H9 (cell line): ENCODE results near the gene UTP15. TPM values are rescaled to one million over a fixed set of nuclear protein-coding genes. Genes with fewer than 3 reads are reported as not detected.

Source experiments
- DNase-seq: peaks from one replicate; pipeline ENCODE4 v3.0.0-alpha.2; 2017
- H2AFZ ChIP-seq: one replicate; pipeline ENCODE4 v1.6.1; 2013; ENCODE audit warnings: mild to moderate bottlenecking, low read length, control low read depth, moderate library complexity
- H2AK5ac ChIP-seq: 2 replicates; pipeline ENCODE4 v1.6.1; 2013; ENCODE audit warnings: low read length, control low read depth, mixed read lengths; ENCODE audit not compliant: insufficient read length
- H2BK120ac ChIP-seq: one replicate; pipeline ENCODE4 v1.6.1; 2013; ENCODE audit warnings: low read depth, mild to moderate bottlenecking, low read length, control low read depth, inconsistent platforms; ENCODE audit not compliant: poor library complexity, severe bottlenecking
- H2BK12ac ChIP-seq: 2 replicates; pipeline ENCODE4 v1.6.1; 2013; ENCODE audit warnings: low read length, control low read depth, mixed read lengths, low read depth; ENCODE audit not compliant: insufficient read length
- H2BK15ac ChIP-seq: 2 replicates; pipeline ENCODE4 v1.6.1; 2013; ENCODE audit warnings: low read depth, low read length, control low read depth
- H2BK20ac ChIP-seq: one replicate; pipeline ENCODE4 v1.6.1; 2013; ENCODE audit warnings: low read depth, mild to moderate bottlenecking, low read length, control low read depth, inconsistent platforms; ENCODE audit not compliant: poor library complexity, severe bottlenecking
- H2BK5ac ChIP-seq: 2 replicates; pipeline ENCODE4 v1.6.1; 2013; ENCODE audit warnings: low read length, control low read depth, mixed read lengths; ENCODE audit not compliant: insufficient read length
- H3K14ac ChIP-seq: 2 replicates; pipeline ENCODE4 v1.6.1; 2013; ENCODE audit warnings: low read length, control low read depth; ENCODE audit not compliant: insufficient read depth
- H3K18ac ChIP-seq: 2 replicates; pipeline ENCODE4 v1.6.1; 2013; ENCODE audit warnings: low read depth, mild to moderate bottlenecking, mixed read lengths, low read length, control low read depth; ENCODE audit not compliant: insufficient read length
- H3K23ac ChIP-seq: 2 replicates; pipeline ENCODE4 v1.6.1; 2013; ENCODE audit warnings: low read length, control low read depth, mixed read lengths, low read depth; ENCODE audit not compliant: insufficient read length
- H3K23me2 ChIP-seq: 2 replicates; pipeline ENCODE4 v1.6.1; 2013; ENCODE audit warnings: low read depth, mild to moderate bottlenecking, mixed read lengths, low read length, control low read depth; ENCODE audit not compliant: insufficient read length, poor library complexity, severe bottlenecking
- H3K27ac ChIP-seq: 2 replicates; pipeline ENCODE4 v1.5.1; 2013; ENCODE audit warnings: low read length, control low read depth, mixed read lengths, low read depth; ENCODE audit not compliant: insufficient read length
- H3K27me3 ChIP-seq: 2 replicates; pipeline ENCODE4 v1.6.1; 2013; ENCODE audit warnings: low read length, control low read depth, inconsistent platforms; ENCODE audit not compliant: insufficient read depth
- H3K4ac ChIP-seq: 2 replicates; pipeline ENCODE4 v1.6.1; 2013; ENCODE audit warnings: low read depth, mild to moderate bottlenecking, control low read depth, inconsistent platforms, low read length, moderate library complexity
- H3K4me1 ChIP-seq: 2 replicates; pipeline ENCODE4 v1.6.1; 2013; ENCODE audit warnings: low read length, control low read depth, inconsistent platforms; ENCODE audit not compliant: insufficient read depth
- H3K4me2 ChIP-seq: 2 replicates; pipeline ENCODE4 v1.6.1; 2013; ENCODE audit warnings: low read length, control low read depth, mixed read lengths; ENCODE audit not compliant: insufficient read length, insufficient read depth
- H3K56ac ChIP-seq: 2 replicates; pipeline ENCODE4 v1.6.1; 2013; ENCODE audit warnings: low read depth, mild to moderate bottlenecking, mixed read lengths, low read length, control low read depth; ENCODE audit not compliant: insufficient read length
- H3K79me1 ChIP-seq: 2 replicates; pipeline ENCODE4 v1.6.1; 2013; ENCODE audit warnings: low read depth, mild to moderate bottlenecking, moderate library complexity, low read length, control low read depth, inconsistent platforms; ENCODE audit not compliant: insufficient read depth, poor library complexity, severe bottlenecking
- H3K79me2 ChIP-seq: 2 replicates; pipeline ENCODE4 v1.6.1; 2013; ENCODE audit warnings: low read length, control low read depth, inconsistent platforms; ENCODE audit not compliant: insufficient read depth
- H3K9ac ChIP-seq: 2 replicates; pipeline ENCODE4 v1.6.1; 2013; ENCODE audit warnings: low read length, control low read depth, mixed read lengths; ENCODE audit not compliant: insufficient read length; ENCODE audit errors: extremely low read depth
- H3K9me3 ChIP-seq: one replicate; pipeline ENCODE4 v1.6.1; 2013; ENCODE audit warnings: low read depth, low read length, inconsistent platforms; ENCODE audit not compliant: control insufficient read depth
- H3T11ph ChIP-seq: one replicate; pipeline ENCODE4 v1.6.1; 2013; ENCODE audit warnings: mild to moderate bottlenecking, low read length, control low read depth, inconsistent platforms
- H4K20me1 ChIP-seq: one replicate; pipeline ENCODE4 v1.6.1; 2013; ENCODE audit not compliant: control insufficient read depth, insufficient read length, insufficient read depth
- H4K5ac ChIP-seq: 2 replicates; pipeline ENCODE4 v1.6.1; 2013; ENCODE audit warnings: low read depth, mild to moderate bottlenecking, mixed read lengths, low read length, control low read depth; ENCODE audit not compliant: insufficient read length
- H4K8ac ChIP-seq: replicated peaks from 2 replicates; pipeline ENCODE4 v1.6.1; 2013; ENCODE audit warnings: low read length, control low read depth, mixed read lengths, low read depth; ENCODE audit not compliant: insufficient read length
- H4K91ac ChIP-seq: 2 replicates; pipeline ENCODE4 v1.6.1; 2013; ENCODE audit warnings: low read depth, mild to moderate bottlenecking, moderate library complexity, mixed read lengths, low read length, control low read depth; ENCODE audit not compliant: insufficient read length
- H3K27ac Mint-ChIP-seq, 3 experiments: 2 replicates in 2 of 3; 3 replicates in 1 of 3; pipeline ENCODE4 v1.8.0; 2020 to 2021; ENCODE audit warnings: mixed read lengths in 3 of 3, mild to moderate bottlenecking in 1 of 3, moderate library complexity in 1 of 3
- H3K27me3 Mint-ChIP-seq: 2 replicates; pipeline ENCODE4 v1.8.0; 2021; ENCODE audit warnings: low read depth, mild to moderate bottlenecking, moderate library complexity, mixed read lengths
- H3K36me3 Mint-ChIP-seq, 3 experiments: 2 replicates in 2 of 3; 3 replicates in 1 of 3; pipeline ENCODE4 v1.8.0; 2020 to 2021; ENCODE audit warnings: low read depth in 3 of 3, mixed read lengths in 3 of 3; ENCODE audit not compliant: insufficient read depth in 1 of 3
- H3K4me1 Mint-ChIP-seq, 2 experiments: 2 replicates each; pipeline ENCODE4 v1.8.0; 2020; ENCODE audit warnings: mixed read lengths in 2 of 2
- H3K4me3 Mint-ChIP-seq, 2 experiments: 2 replicates in 1 of 2; 3 replicates in 1 of 2; pipeline ENCODE4 v1.8.0; 2020 to 2021; ENCODE audit warnings: mild to moderate bottlenecking in 2 of 2, mixed read lengths in 2 of 2, moderate library complexity in 1 of 2
- H3K9me3 Mint-ChIP-seq, 2 experiments: 2 replicates in 1 of 2; 3 replicates in 1 of 2; pipeline ENCODE4 v1.8.0; 2020; ENCODE audit warnings: mild to moderate bottlenecking in 2 of 2, mixed read lengths in 2 of 2, moderate library complexity in 1 of 2
- CTCF ChIP-seq: fragments of 200-600 bp; sonication (generic); conservative IDR thresholded peaks from 3 replicates; pipeline ENCODE4 v1.8.0; 2021; ENCODE audit warnings: antibody characterized with exemption, mild to moderate bottlenecking
- whole genome bisulfite sequencing: extraction: QIAGEN DNeasy Blood & Tissue Kit; methylation state at CpG from one replicate; pipeline ENCODE4 v1.1.7; 2013; ENCODE audit warnings: missing lambda C conversion rate, low lambda C conversion rate, mixed read lengths; ENCODE audit not compliant: insufficient read length; ENCODE audit errors: extremely low coverage; 5-methylcytosine and 5-hydroxymethylcytosine counted together
- total RNA-seq: library from RNA; stranded (reverse); gene quantifications from 2 replicates; pipeline ENCODE4 v1.2.1, GENCODE V29; 2021

Gene UTP15
- total RNA-seq, 1 experiment from 2014 or later: 43.5 TPM

GRCh38 chr5:73550016-73550415 lies 15.5 kb upstream of the UTP15 start:
- Histone ChIP-seq H2AK5ac (no peak overlapping the region), H3K14ac (no peak overlapping the region), H3T11ph (no peak overlapping the region), H4K8ac (no peak overlapping the region), H4K5ac (no peak overlapping the region), H2BK12ac (no peak overlapping the region), H2BK20ac (no peak overlapping the region), H3K4me2 (no peak overlapping the region), H3K9me3 (no peaks in the 10 kb centered on the region), H4K91ac (no peak overlapping the region), H3K79me2 (no peaks in the 10 kb centered on the region), H3K4ac (no peak overlapping the region), H2BK120ac (no peak overlapping the region), H4K20me1 (no peaks in the 10 kb centered on the region), H3K18ac (no peak overlapping the region), H3K27ac (no peak overlapping the region), H3K27me3 (no peaks in the 10 kb centered on the region), H2BK15ac (no peak overlapping the region), H3K9ac (no peak overlapping the region), H3K23ac (no peak overlapping the region), H3K4me1 (no peaks in the 10 kb centered on the region), H2BK5ac (no peak overlapping the region), H3K56ac (no peak overlapping the region), H3K79me1 (no peaks in the 10 kb centered on the region), H2AFZ (no peak overlapping the region), H3K23me2 (no peaks in the 10 kb centered on the region)
- TF ChIP-seq CTCF: no peak
- Mint-ChIP-seq H3K27me3 (no peaks in the 10 kb centered on the region), H3K4me3 (no peak overlapping the region), H3K4me1 (peaks cover 2 to 8% of the 10 kb centered on the region in 2 experiments; a peak in 3 of 4 replicates), H3K36me3 (peaks cover 0 to 5% (median 5%) of the 10 kb centered on the region in 3 experiments; a peak in 4 of 7 replicates), H3K27ac (no peak overlapping the region), H3K9me3 (no peaks in the 10 kb centered on the region)
- no CpG with 5 or more reads among the region's 1 CpG for WGBS
- DNase-seq: no peak
